GM08714 (cell line): ENCODE measurements around the gene FRMPD1.

Experiments
- H3K4me3 ChIP-seq: fragments of 200-500 bp; sonication (Bioruptor generic); 2 replicates; pipeline ENCODE4 v1.5.1; 2014; ENCODE audit warnings: mild to moderate bottlenecking, low read length, inconsistent platforms
- ZNF274 ChIP-seq: IDR thresholded peaks from 2 replicates; pipeline ENCODE4 v1.6.1; 2012; ENCODE audit warnings: mild to moderate bottlenecking, low read depth, low read length

FRMPD1 gene

GRCh38 chr9:37652261-37652660 is 1.5 kb downstream of the FRMPD1 start:
- TF ChIP-seq ZNF274, result no peak
- no peak overlapping the region for H3K4me3 ChIP-seq

GRCh38 chr9:37653385-37653784 is 2.6 kb downstream of the FRMPD1 start:
- TF ChIP-seq ZNF274, result no peak

GRCh38 chr9:37656936-37657335 is 6.2 kb downstream of the FRMPD1 start:
- H3K4me3 ChIP-seq, result no peak overlapping the region
- no peak for TF ChIP-seq ZNF274

More at GRCh38 chr9:37653385-37653784, 2.6 kb downstream of the FRMPD1 start:
- no peak overlapping the region for H3K4me3 ChIP-seq

- H3K4me3 ChIP-seq, result no peak overlapping the region
- TF ChIP-seq ZNF274, result no peak
These were observed 9.9 kb downstream of the FRMPD1 start for GRCh38 chr9:37660691-37661090.

GRCh38 chr9:37663926-37664325 is 13.2 kb downstream of the FRMPD1 start:
- H3K4me3 ChIP-seq, result no peak overlapping the region
- no peak for TF ChIP-seq ZNF274

GRCh38 chr9:37667706-37668105 is 17.0 kb downstream of the FRMPD1 start:
- no peak overlapping the region for H3K4me3 ChIP-seq
- TF ChIP-seq ZNF274, result no peak

- H3K4me3 ChIP-seq, result no peak overlapping the region
- no peak for TF ChIP-seq ZNF274
These were observed 17.4 kb downstream of the FRMPD1 start for GRCh38 chr9:37668116-37668601.

- H3K4me3 ChIP-seq, result no peak overlapping the region
- TF ChIP-seq ZNF274, result no peak
These were observed 18.5 kb downstream of the FRMPD1 start for GRCh38 chr9:37669232-37669631.

GRCh38 chr9:37675661-37676060 is 24.9 kb downstream of the FRMPD1 start:
- TF ChIP-seq ZNF274, result no peak
- no peak overlapping the region for H3K4me3 ChIP-seq

GRCh38 chr9:37676411-37676830 is 25.7 kb downstream of the FRMPD1 start:
- no peak for TF ChIP-seq ZNF274
- no peak overlapping the region for H3K4me3 ChIP-seq

GRCh38 chr9:37677435-37677834 is 26.7 kb downstream of the FRMPD1 start:
- no peak overlapping the region for H3K4me3 ChIP-seq
- no peak for TF ChIP-seq ZNF274

- H3K4me3 ChIP-seq, result no peak overlapping the region
- no peak for TF ChIP-seq ZNF274
These were observed 28.1 kb downstream of the FRMPD1 start for GRCh38 chr9:37678789-37679273.

- no peak for TF ChIP-seq ZNF274
- no peak overlapping the region for H3K4me3 ChIP-seq
These were observed 29.1 kb downstream of the FRMPD1 start for GRCh38 chr9:37679649-37680402.

GRCh38 chr9:37682951-37683350 is 32.2 kb downstream of the FRMPD1 start:
- H3K4me3 ChIP-seq, result no peak overlapping the region
- no peak for TF ChIP-seq ZNF274

- TF ChIP-seq ZNF274, result no peak
- H3K4me3 ChIP-seq, result no peak overlapping the region
These were observed 33.0 kb downstream of the FRMPD1 start for GRCh38 chr9:37683531-37684371.
